HepG2 (cell line): Measurements from ENCODE around the gene CTNNA2. TPM values are rescaled to one million over a fixed set of nuclear protein-coding genes. Genes with fewer than 3 reads are reported as not detected.

Experiments
- ATAC-seq: fragments of 200-7000 bp; cut with Tn5 transposase; 3 replicates; pipeline ENCODE4 v1.9.1; 2020; ENCODE audit warnings: mild to moderate bottlenecking, moderate library complexity
- BruUV-seq: library from RNA; stranded (reverse); fragments of 400-500 nt; replicated peaks from 2 replicates; lab custom pipeline; 2021; lab: Mats Ljungman, UMichigan
- CTCF ChIA-PET: fragments of 300-600 bp; formaldehyde crosslinking; extraction: SDS; loops from one replicate; lab custom pipeline; 2021; ENCODE audit warnings: low total read pairs, inconsistent platforms, low intra/inter-chr PET ratio; lab: Yijun Ruan, JAX
- POLR2A ChIA-PET: fragments of 350-600 bp; sonication (Branson Sonifier 250); formaldehyde crosslinking; loops from one replicate; lab custom pipeline; 2020; ENCODE audit warnings: antibody characterized with exemption, inconsistent platforms; lab: Yijun Ruan, JAX
- DNase-seq: peaks from one replicate; pipeline ENCODE4 v3.0.0-alpha.2; 2015; ENCODE audit warnings: low spot score
- FAIRE-seq: peaks from 3 replicates; lab custom pipeline; 2011; peaks lifted over from hg19 to GRCh38; lab: Jason Lieb, UNC
- H2AFZ ChIP-seq: one replicate; pipeline ENCODE4 v1.6.1; 2011; ENCODE audit warnings: low read length, inconsistent platforms
- H3K27ac ChIP-seq: fragments of 300-600 bp; 3 replicates; pipeline ENCODE4 v1.8.0; 2011; ENCODE audit warnings: mixed run types, mild to moderate bottlenecking, mixed read lengths, low read length, inconsistent platforms; ENCODE audit not compliant: insufficient read depth; ENCODE audit errors: extremely low read length
- H3K27me3 ChIP-seq, 2 experiments: fragments of 200-600 bp in 1 of 2; 2 replicates in 1 of 2; 3 replicates in 1 of 2; pipeline versions ENCODE4 v1.6.0 to v1.8.0; 2011; ENCODE audit warnings: low read length in 2 of 2, mild to moderate bottlenecking in 2 of 2, moderate library complexity in 2 of 2, inconsistent platforms in 1 of 2; ENCODE audit not compliant: insufficient read depth in 2 of 2, control insufficient read depth in 1 of 2
- H3K36me3 ChIP-seq, 2 experiments: fragments of 200-600 bp in 1 of 2; replicated peaks in 1 of 2; 2 replicates in 1 of 2; 3 replicates in 1 of 2; pipeline versions ENCODE4 v1.5.1 to v1.8.0; 2011; ENCODE audit warnings: low read length in 2 of 2, inconsistent platforms in 1 of 2; ENCODE audit not compliant: insufficient read depth in 2 of 2, control insufficient read depth in 1 of 2
- H3K4me1 ChIP-seq: 2 replicates; pipeline ENCODE4 v1.5.1; 2012; ENCODE audit warnings: low read length, inconsistent platforms; ENCODE audit not compliant: insufficient read depth
- H3K4me2 ChIP-seq: 2 replicates; pipeline ENCODE4 v1.6.0; 2011; ENCODE audit warnings: low read depth, low read length, inconsistent platforms
- H3K4me3 ChIP-seq, 3 experiments: fragments of 200-600 bp in 1 of 3; sonication (generic), shearing (Covaris generic) in 1 of 3; replicated peaks in 1 of 3; 2 replicates each; pipeline ENCODE4 v1.5.1; 2011 to 2016; ENCODE audit warnings: low read length in 3 of 3, inconsistent platforms in 2 of 3, low read depth in 2 of 3, mild to moderate bottlenecking in 2 of 3, control low read depth in 1 of 3, mixed read lengths in 1 of 3; ENCODE audit not compliant: insufficient read depth in 1 of 3
- H3K79me2 ChIP-seq: one replicate; pipeline ENCODE4 v1.6.1; 2011; ENCODE audit warnings: low read length, inconsistent platforms; ENCODE audit not compliant: insufficient read depth
- H3K9ac ChIP-seq: 2 replicates; pipeline ENCODE4 v1.6.0; 2011; ENCODE audit warnings: mild to moderate bottlenecking, low read depth, low read length, inconsistent platforms; ENCODE audit not compliant: insufficient read depth
- H3K9me3 ChIP-seq: 2 replicates; pipeline ENCODE4 v1.5.1; 2012; ENCODE audit warnings: mild to moderate bottlenecking, low read length
- H4K20me1 ChIP-seq: 2 replicates; pipeline ENCODE4 v1.6.0; 2011; ENCODE audit warnings: inconsistent platforms, mild to moderate bottlenecking, low read length, moderate library complexity; ENCODE audit not compliant: insufficient read depth
- FOXC1 ChIP-seq: sonication (generic); formaldehyde crosslinking; IDR thresholded peaks from 2 replicates; pipeline ENCODE4 v1.8.0; 2022; ENCODE audit warnings: mild to moderate bottlenecking, missing genetic modification reagents, borderline replicate concordance
- MAFF ChIP-seq: IDR thresholded peaks from 2 replicates; pipeline ENCODE4 v1.6.1; 2011; ENCODE audit warnings: low read depth, low read length, improper control_type of control experiment
- MAFK ChIP-seq, 2 experiments: IDR thresholded peaks in 1 of 2; conservative IDR thresholded peaks in 1 of 2; 2 replicates each; pipeline ENCODE4 v1.6.1; 2011; ENCODE audit warnings: improper control_type of control experiment in 2 of 2, low read length in 2 of 2
- MTF1 ChIP-seq: sonication (generic); formaldehyde crosslinking; IDR thresholded peaks from 2 replicates; pipeline ENCODE4 v1.5.0; 2020; ENCODE audit warnings: missing genetic modification reagents
- RFX3 ChIP-seq: IDR thresholded peaks from 2 replicates; pipeline ENCODE4 v1.6.1; 2016; ENCODE audit warnings: missing biosample characterization, missing genetic modification reagents
- ZFP36L2 ChIP-seq: sonication (generic); formaldehyde crosslinking; IDR thresholded peaks from 2 replicates; pipeline ENCODE4 v1.4.0; 2020; ENCODE audit warnings: missing genetic modification reagents
- ZNF230 ChIP-seq: sonication (generic); formaldehyde crosslinking; IDR thresholded peaks from 2 replicates; pipeline ENCODE4 v1.4.0; 2020; ENCODE audit warnings: mild to moderate bottlenecking, missing genetic modification reagents
- ZNF251 ChIP-seq: sonication (generic); formaldehyde crosslinking; IDR thresholded peaks from 2 replicates; pipeline ENCODE4 v1.9.0; 2021; ENCODE audit warnings: mild to moderate bottlenecking, missing genetic modification reagents
- ZNF510 ChIP-seq: sonication (generic); formaldehyde crosslinking; IDR thresholded peaks from 2 replicates; pipeline ENCODE4 v1.4.0; 2020; ENCODE audit warnings: low read depth, mild to moderate bottlenecking, missing genetic modification reagents
- WGBS: methylation state at CpG from one replicate; pipeline ENCODE4 v1.1.6; 2017; ENCODE audit warnings: low lambda C conversion rate; 5-methylcytosine and 5-hydroxymethylcytosine counted together
- in situ Hi-C: cut with HindIII; loops from 2 replicates; pipeline ENCODE4 v1.10.0; 2017; ENCODE audit warnings: low pct_unique_long_range_greater_than_20kb; ENCODE audit not compliant: extremely low pct_ligation_motif_present
- intact Hi-C: fragments of 100-400 bp; cut with micrococcal nuclease; formaldehyde crosslinking; loops from one replicate; pipeline ENCODE4 v1.10.0; 2022; ENCODE audit not compliant: unreplicated experiment
- polyA plus RNA-seq, 8 experiments: library from polyadenylated mRNA; depleted of rRNA in 3 of 8; stranded (reverse) in 7 of 8; unstranded in 1 of 8; fragments of >200 nt; fragmentation: Illumina TruSeq in 4 of 8; extraction: Trizol in 4 of 8; gene quantifications; 2 replicates each; pipeline versions ENCODE4 v1.2.1 to v1.2.3, GENCODE V29; 2011 to 2016; ENCODE audit warnings: low read depth in 4 of 8, missing spikeins in 1 of 8, mixed read lengths in 1 of 8; ENCODE audit not compliant: insufficient read depth in 1 of 8
- total RNA-seq, 5 experiments: library from RNA; depleted of rRNA; stranded (reverse); fragments of >200 nt; fragmentation: Illumina TruSeq; extraction: Trizol; gene quantifications; 2 replicates each; pipeline ENCODE4 v1.2.3, GENCODE V29; 2016; ENCODE audit warnings: low read depth in 1 of 5
- TF ChIP-seq, protein P1 (sequence below): sonication (generic); formaldehyde crosslinking; IDR thresholded peaks from 2 replicates; pipeline ENCODE4 v1.4.0; 2020; ENCODE audit warnings: mild to moderate bottlenecking, missing genetic modification reagents

Gene CTNNA2
- total and polyA plus RNA-seq, 2 of the 13 experiments (the other 11 are each of a cell fraction or from before 2014, with no cell fraction given), result not detected

DNA sequence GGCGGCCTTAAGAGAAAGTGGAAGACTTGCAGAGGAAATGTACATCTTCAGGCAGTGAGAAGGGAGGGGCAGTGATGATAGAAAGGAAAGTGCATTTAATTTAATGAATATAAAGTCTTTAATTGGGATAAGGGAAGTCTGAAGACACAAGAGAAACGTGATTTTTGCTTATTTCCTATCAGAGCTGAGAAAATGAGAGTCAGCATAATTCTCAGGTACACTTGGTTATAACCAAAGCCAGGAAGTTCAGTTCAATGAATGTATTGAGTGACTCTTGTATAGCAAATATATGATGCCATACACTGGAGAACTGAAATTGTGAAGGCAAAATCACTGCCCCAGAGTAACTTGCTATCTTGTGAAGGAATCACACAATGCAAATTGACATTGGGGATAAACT is 535.4 kb downstream of the CTNNA2 start:
- POLR2A ChIA-PET, result no interaction called here
- TF ChIP-seq MAFF (peak; percentile 84), MAFK (conservative IDR thresholded peaks at IDR 0.05 in 1 of 2, IDR thresholded peaks at IDR 0.05 in 1 of 2; ENCODE audit: low read length in 2 of 2) (peak; percentile 82 to 91), MTF1 (CRISPR knock-in tag) (no peak)
- no TSS peak for BruUV-seq
- CTCF ChIA-PET, result no interaction called here
- H3K9ac ChIP-seq, result no peak overlapping the region
- no peak overlapping the region for H3K4me2 ChIP-seq
- H3K36me3 ChIP-seq, result no peaks in the 10 kb centered on the region
- no peak overlapping the region for H2AFZ ChIP-seq
- no peak overlapping the region for H3K4me3 ChIP-seq
- DNase-seq, result no peak
- no peaks in the 10 kb centered on the region for H3K27me3 ChIP-seq
- 2% methylated on average over 2 of the region's 2 CpGs for WGBS
- intact Hi-C loops (no loop called here), in situ Hi-C loops (no loop called here)
- ATAC-seq, result no peak
- FAIRE-seq, result no peak
- no peaks in the 10 kb centered on the region for H3K4me1 ChIP-seq
- H4K20me1 ChIP-seq, result no peaks in the 10 kb centered on the region
- H3K79me2 ChIP-seq, result no peaks in the 10 kb centered on the region
- no peaks in the 10 kb centered on the region for H3K9me3 ChIP-seq
- H3K27ac ChIP-seq, result no peak overlapping the region

GRCh38 chr2:80050246-80050645 is 537.4 kb downstream of the CTNNA2 start:
- intact Hi-C loops, result no loop called here
- FAIRE-seq, result no peak
- no TSS peak for BruUV-seq
- 30% methylated on average over 6 of the region's 6 CpGs for WGBS
- H2AFZ ChIP-seq, result no peak overlapping the region
- TF ChIP-seq ZNF510 (CRISPR knock-in tag) (no peak), FOXC1 (CRISPR knock-in tag) (no peak), ZNF251 (CRISPR knock-in tag) (no peak), ZNF230 (CRISPR knock-in tag) (no peak), ZFP36L2 (CRISPR knock-in tag) (no peak), RFX3 (CRISPR knock-in tag) (no peak)
- TF ChIP-seq, protein P1, sequence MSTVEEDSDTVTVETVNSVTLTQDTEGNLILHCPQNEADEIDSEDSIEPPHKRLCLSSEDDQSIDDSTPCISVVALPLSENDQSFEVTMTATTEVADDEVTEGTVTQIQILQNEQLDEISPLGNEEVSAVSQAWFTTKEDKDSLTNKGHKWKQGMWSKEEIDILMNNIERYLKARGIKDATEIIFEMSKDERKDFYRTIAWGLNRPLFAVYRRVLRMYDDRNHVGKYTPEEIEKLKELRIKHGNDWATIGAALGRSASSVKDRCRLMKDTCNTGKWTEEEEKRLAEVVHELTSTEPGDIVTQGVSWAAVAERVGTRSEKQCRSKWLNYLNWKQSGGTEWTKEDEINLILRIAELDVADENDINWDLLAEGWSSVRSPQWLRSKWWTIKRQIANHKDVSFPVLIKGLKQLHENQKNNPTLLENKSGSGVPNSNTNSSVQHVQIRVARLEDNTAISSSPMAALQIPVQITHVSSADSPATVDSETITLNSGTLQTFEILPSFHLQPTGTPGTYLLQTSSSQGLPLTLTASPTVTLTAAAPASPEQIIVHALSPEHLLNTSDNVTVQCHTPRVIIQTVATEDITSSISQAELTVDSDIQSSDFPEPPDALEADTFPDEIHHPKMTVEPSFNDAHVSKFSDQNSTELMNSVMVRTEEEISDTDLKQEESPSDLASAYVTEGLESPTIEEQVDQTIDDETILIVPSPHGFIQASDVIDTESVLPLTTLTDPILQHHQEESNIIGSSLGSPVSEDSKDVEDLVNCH, result no peak
- TF ChIP-seq, all 625 proteins: peak for 0
- in situ Hi-C loops, result no loop called here
- no peaks in the 10 kb centered on the region for H3K27me3 ChIP-seq
- H3K9ac ChIP-seq, result no peak overlapping the region
- H3K4me3 ChIP-seq, result no peak overlapping the region
- H3K79me2 ChIP-seq, result no peaks in the 10 kb centered on the region
- H3K27ac ChIP-seq, result no peak overlapping the region
- no peaks in the 10 kb centered on the region for H3K36me3 ChIP-seq
- H3K9me3 ChIP-seq, result no peaks in the 10 kb centered on the region
- H3K4me1 ChIP-seq, result no peaks in the 10 kb centered on the region
- CTCF ChIA-PET, result no interaction called here
- ATAC-seq (no peak), DNase-seq (no peak)
- H4K20me1 ChIP-seq, result no peaks in the 10 kb centered on the region
- no peak overlapping the region for H3K4me2 ChIP-seq
- POLR2A ChIA-PET, result no interaction called here
